HG02852 (cell line): ENCODE data around the gene LRRC3C.
"Not testable (repeated sequence)": the region's sequence is repeated elsewhere in the genome, so short reads cannot be mapped to it uniquely, and the experiment has no call there.

Experiments
- ATAC-seq: cut with Tn5 transposase; IDR thresholded peaks from one replicate; pipeline ENCODE4 v1.9.1; 2021; ENCODE audit warnings: mild to moderate bottlenecking, moderate library complexity; ENCODE audit not compliant: unreplicated experiment

The LRRC3C gene

GRCh38 chr17:39946551-39947330 lies 19.2 kb downstream of the LRRC3C start:
- ATAC-seq = no peak

- ATAC-seq = not testable (repeated sequence)
Observed at GRCh38 chr17:39948489-39948828, 20.9 kb downstream of the LRRC3C start.

GRCh38 chr17:39949028-39949427 lies 21.5 kb downstream of the LRRC3C start:
- ATAC-seq = no peak

GRCh38 chr17:39950871-39951348 lies 23.4 kb downstream of the LRRC3C start:
- no peak for ATAC-seq

GRCh38 chr17:39951924-39952679 lies 24.6 kb downstream of the LRRC3C start:
- ATAC-seq = no peak

- peak; percentile 66 for ATAC-seq
Observed at GRCh38 chr17:39952680-39953470, 25.3 kb downstream of the LRRC3C start.

GRCh38 chr17:39953471-39953888 lies 25.9 kb downstream of the LRRC3C start:
- no peak for ATAC-seq

GRCh38 chr17:39954876-39955275 lies 27.3 kb downstream of the LRRC3C start:
- ATAC-seq = no peak

- no peak for ATAC-seq
Observed at GRCh38 chr17:39955726-39956225, 28.2 kb downstream of the LRRC3C start.

GRCh38 chr17:39960524-39961041 lies 33.1 kb downstream of the LRRC3C start:
- no peak for ATAC-seq

- no peak for ATAC-seq
Observed at GRCh38 chr17:39962642-39963220, 35.2 kb downstream of the LRRC3C start, which contains the start of gene GSDMA. TSS of gene GSDMA (plus strand) at chr17:39963004. CDS start at chr17:39965688, 2,684 bp downstream.

- no peak for ATAC-seq
Observed at GRCh38 chr17:39963829-39964228, 36.3 kb downstream of the LRRC3C start.

- no peak for ATAC-seq
Observed at GRCh38 chr17:39965017-39965699, 37.6 kb downstream of the LRRC3C start.

GRCh38 chr17:39966771-39967170 lies 39.2 kb downstream of the LRRC3C start:
- no peak for ATAC-seq

GRCh38 chr17:39968761-39969160 lies 41.2 kb downstream of the LRRC3C start:
- no peak for ATAC-seq

- ATAC-seq = no peak
Observed at GRCh38 chr17:39969375-39969774, 41.8 kb downstream of the LRRC3C start.

GRCh38 chr17:39970157-39970692 lies 42.7 kb downstream of the LRRC3C start:
- no peak for ATAC-seq

- no peak for ATAC-seq
Observed at GRCh38 chr17:39971076-39971603, 43.6 kb downstream of the LRRC3C start.

GRCh38 chr17:39972271-39972670 lies 44.7 kb downstream of the LRRC3C start:
- ATAC-seq = no peak
